HCT116 (cell line): ENCODE results near the gene GRIFIN.

Experiments used
- JUND ChIP-seq: IDR thresholded peaks from 2 replicates; pipeline ENCODE4 v1.6.1; 2012
- POLR2A ChIP-seq: IDR thresholded peaks from 2 replicates; pipeline ENCODE4 v1.7.0; 2011; ENCODE audit warnings: borderline replicate concordance; ENCODE audit not compliant: insufficient read depth, insufficient read length; ENCODE audit errors: extremely low read depth
- POLR2AphosphoS5 ChIP-seq: IDR thresholded peaks from 2 replicates; pipeline ENCODE4 v1.6.1; 2011; ENCODE audit warnings: mild to moderate bottlenecking, low read depth, low read length, moderate library complexity
- SP1 ChIP-seq: IDR thresholded peaks from 2 replicates; pipeline ENCODE4 v1.6.1; 2012; ENCODE audit warnings: low read depth
- TF ChIP-seq, protein P1 (sequence below), 3 experiments: fragments of 200-600 bp in 1 of 3; sonication (generic) in 1 of 3; IDR thresholded peaks in 2 of 3; conservative IDR thresholded peaks in 1 of 3; 2 replicates each; pipeline ENCODE4 v1.5.1; 2012 to 2017; ENCODE audit warnings: low read depth in 2 of 3, low read length in 2 of 3, antibody characterized with exemption in 1 of 3, borderline replicate concordance in 1 of 3, control low read depth in 1 of 3, mild to moderate bottlenecking in 1 of 3, mixed read lengths in 1 of 3, mixed run types in 1 of 3, moderate library complexity in 1 of 3; ENCODE audit not compliant: insufficient read depth in 1 of 3

DNA sequence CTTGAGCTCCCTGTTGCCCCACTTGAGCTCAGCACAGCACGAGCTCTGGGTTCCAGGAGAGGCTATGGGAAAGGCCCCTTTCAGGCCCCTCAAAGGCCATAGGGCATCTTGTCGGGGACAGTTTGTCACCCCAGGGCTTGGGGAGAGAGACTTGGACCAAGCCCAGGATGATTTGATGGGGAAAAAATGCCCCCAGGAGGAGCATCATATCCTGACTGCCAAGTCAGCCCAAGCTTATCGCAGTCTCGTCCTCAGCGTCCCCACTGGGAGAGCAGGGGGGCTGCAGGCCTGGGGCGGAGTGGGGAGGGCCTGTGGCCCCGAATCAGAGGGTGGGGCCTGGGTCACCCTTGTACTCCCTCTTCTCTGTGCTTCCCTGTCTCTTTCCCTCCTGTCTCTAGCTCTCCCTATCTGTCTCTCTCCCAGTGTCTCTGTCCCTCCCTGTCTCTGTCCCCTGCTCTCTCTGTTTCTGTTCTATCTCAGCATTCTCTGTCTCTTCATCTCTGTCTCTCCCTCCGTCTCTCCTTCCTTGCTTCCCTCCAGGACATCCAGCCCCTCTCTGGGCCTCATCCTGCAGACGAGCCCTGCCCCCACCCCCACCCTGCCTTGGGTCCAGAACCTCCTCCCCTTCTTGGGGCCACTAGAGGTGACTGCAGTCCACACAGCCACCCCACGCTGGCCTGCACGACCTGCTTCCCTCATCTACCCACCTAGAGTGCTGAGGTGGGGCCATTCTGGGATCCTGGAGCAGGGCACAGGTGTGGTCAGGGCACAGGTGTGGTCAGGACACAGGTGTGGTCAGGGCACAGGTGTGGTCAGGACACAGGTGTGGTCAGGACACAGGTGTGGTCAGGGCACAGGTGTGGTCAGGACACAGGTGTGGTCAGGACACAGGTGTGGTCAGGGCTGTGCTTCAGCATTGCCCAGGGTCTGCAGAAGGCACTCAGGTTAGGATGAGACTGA lies 17.3 kb upstream of the GRIFIN start:
- TF ChIP-seq, protein P1, sequence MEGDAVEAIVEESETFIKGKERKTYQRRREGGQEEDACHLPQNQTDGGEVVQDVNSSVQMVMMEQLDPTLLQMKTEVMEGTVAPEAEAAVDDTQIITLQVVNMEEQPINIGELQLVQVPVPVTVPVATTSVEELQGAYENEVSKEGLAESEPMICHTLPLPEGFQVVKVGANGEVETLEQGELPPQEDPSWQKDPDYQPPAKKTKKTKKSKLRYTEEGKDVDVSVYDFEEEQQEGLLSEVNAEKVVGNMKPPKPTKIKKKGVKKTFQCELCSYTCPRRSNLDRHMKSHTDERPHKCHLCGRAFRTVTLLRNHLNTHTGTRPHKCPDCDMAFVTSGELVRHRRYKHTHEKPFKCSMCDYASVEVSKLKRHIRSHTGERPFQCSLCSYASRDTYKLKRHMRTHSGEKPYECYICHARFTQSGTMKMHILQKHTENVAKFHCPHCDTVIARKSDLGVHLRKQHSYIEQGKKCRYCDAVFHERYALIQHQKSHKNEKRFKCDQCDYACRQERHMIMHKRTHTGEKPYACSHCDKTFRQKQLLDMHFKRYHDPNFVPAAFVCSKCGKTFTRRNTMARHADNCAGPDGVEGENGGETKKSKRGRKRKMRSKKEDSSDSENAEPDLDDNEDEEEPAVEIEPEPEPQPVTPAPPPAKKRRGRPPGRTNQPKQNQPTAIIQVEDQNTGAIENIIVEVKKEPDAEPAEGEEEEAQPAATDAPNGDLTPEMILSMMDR (IDR thresholded peaks at IDR 0.05 in 2 of 3, conservative IDR thresholded peaks at IDR 0.05 in 1 of 3; ENCODE audit: borderline replicate concordance in 1 of 3, insufficient read depth in 1 of 3, low read depth in 2 of 3, low read length in 2 of 3): no peak
- TF ChIP-seq JUND: no peak
- no peak for TF ChIP-seq SP1
- no peak for TF ChIP-seq POLR2A
- TF ChIP-seq POLR2AphosphoS5: no peak
